OCI-LY3 (cell line): Measurements from ENCODE around the gene XDH.
A peak's percentile ranks its signal among the peaks of the same experiment; 100 is the strongest.

Experiments
- H2AFZ ChIP-seq: fragments of 200-600, 300-600 bp; shearing (Covaris generic); 2 replicates; pipeline ENCODE4 v1.6.0; 2014; ENCODE audit warnings: antibody characterized with exemption, low read depth, low read length
- H3K27ac ChIP-seq: fragments of 200-600, 300-600 bp; sonication (generic); 2 replicates; pipeline ENCODE4 v1.5.1; 2014; ENCODE audit warnings: mild to moderate bottlenecking, low read length, moderate library complexity, mixed read lengths
- H3K27me3 ChIP-seq: fragments of 200-600, 300-600 bp; sonication (generic); 2 replicates; pipeline ENCODE4 v1.6.1; 2014; ENCODE audit warnings: low read depth, low read length, mixed read lengths
- H3K36me3 ChIP-seq: fragments of 200-600, 300-600 bp; sonication (generic); replicated peaks from 2 replicates; pipeline ENCODE3; 2014; ENCODE audit warnings: low read depth, low read length, mixed read lengths
- H3K4me1 ChIP-seq: fragments of 300-600, 200-600 bp; sonication (generic); 2 replicates; pipeline ENCODE4 v1.6.1; 2014; ENCODE audit warnings: low read length, mixed read lengths
- H3K4me2 ChIP-seq: fragments of 200-600, 300-600 bp; sonication (generic); 2 replicates; pipeline ENCODE4 v1.6.1; 2014; ENCODE audit warnings: low read length, mixed read lengths
- H3K4me3 ChIP-seq: fragments of 300-600, 200-600 bp; sonication (generic); 2 replicates; pipeline ENCODE4 v1.5.1; 2014; ENCODE audit warnings: antibody characterized with exemption, mild to moderate bottlenecking, low read length, moderate library complexity
- H3K79me2 ChIP-seq: fragments of 300-600, 200-600 bp; shearing (Covaris generic); 2 replicates; pipeline ENCODE4 v1.6.1; 2014; ENCODE audit warnings: mild to moderate bottlenecking, low read length, mixed read lengths
- H3K9ac ChIP-seq: fragments of 300-600, 200-600 bp; shearing (Covaris generic); 2 replicates; pipeline ENCODE4 v1.6.0; 2014; ENCODE audit warnings: mild to moderate bottlenecking, low read length, moderate library complexity
- H3K9me3 ChIP-seq: fragments of 200-600, 300-600 bp; shearing (Covaris generic); 2 replicates; pipeline ENCODE4 v1.6.1; 2014; ENCODE audit warnings: low read length, mixed read lengths; ENCODE audit not compliant: insufficient read depth
- H4K20me1 ChIP-seq: fragments of 200-600, 300-600 bp; sonication (generic); 2 replicates; pipeline ENCODE4 v1.6.1; 2016; ENCODE audit warnings: low read length, mixed read lengths; ENCODE audit not compliant: insufficient read depth
- EZH2phosphoT487 ChIP-seq: fragments of 200-600 bp; shearing (Covaris generic); IDR thresholded peaks from 2 replicates; pipeline ENCODE4 v1.6.1; 2018; ENCODE audit warnings: antibody characterized with exemption, mixed run types, low read depth
- TF ChIP-seq, protein P1 (sequence below): fragments of 200-600, 300-600 bp; sonication (generic); IDR thresholded peaks from 2 replicates; pipeline ENCODE4 v1.5.1; 2014; ENCODE audit warnings: antibody characterized with exemption, low read length, low read depth

The XDH gene

DNA sequence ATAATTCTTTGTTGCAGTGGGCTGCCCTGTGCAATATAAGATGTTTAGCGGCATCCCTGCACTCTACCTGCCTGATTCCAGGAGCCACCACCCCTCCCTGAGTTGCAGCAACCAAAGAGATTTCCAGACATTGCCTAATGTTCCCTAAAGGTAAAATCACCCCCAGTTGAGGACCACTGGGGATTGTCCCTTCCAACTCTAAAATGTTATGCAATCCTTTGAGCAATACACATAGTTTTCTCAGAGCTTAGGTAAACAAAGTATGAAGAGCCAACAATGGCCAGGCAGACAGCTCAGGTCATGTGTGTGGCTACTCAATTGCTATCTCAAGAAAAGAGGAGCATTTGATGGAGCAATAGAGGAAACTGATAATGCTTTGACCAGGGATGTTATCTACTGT, 87.0 kb downstream of the XDH start:
- no peaks in the 10 kb centered on the region; the same call in 1 of the 2 replicates for H3K27me3 ChIP-seq
- H3K4me2 ChIP-seq: no peak overlapping the region
- H3K9me3 ChIP-seq: no peaks in the 10 kb centered on the region
- no peaks in the 10 kb centered on the region for H4K20me1 ChIP-seq
- TF ChIP-seq, protein P1, sequence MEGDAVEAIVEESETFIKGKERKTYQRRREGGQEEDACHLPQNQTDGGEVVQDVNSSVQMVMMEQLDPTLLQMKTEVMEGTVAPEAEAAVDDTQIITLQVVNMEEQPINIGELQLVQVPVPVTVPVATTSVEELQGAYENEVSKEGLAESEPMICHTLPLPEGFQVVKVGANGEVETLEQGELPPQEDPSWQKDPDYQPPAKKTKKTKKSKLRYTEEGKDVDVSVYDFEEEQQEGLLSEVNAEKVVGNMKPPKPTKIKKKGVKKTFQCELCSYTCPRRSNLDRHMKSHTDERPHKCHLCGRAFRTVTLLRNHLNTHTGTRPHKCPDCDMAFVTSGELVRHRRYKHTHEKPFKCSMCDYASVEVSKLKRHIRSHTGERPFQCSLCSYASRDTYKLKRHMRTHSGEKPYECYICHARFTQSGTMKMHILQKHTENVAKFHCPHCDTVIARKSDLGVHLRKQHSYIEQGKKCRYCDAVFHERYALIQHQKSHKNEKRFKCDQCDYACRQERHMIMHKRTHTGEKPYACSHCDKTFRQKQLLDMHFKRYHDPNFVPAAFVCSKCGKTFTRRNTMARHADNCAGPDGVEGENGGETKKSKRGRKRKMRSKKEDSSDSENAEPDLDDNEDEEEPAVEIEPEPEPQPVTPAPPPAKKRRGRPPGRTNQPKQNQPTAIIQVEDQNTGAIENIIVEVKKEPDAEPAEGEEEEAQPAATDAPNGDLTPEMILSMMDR: no peak
- no peak for TF ChIP-seq EZH2phosphoT487
- H3K4me3 ChIP-seq: no peak overlapping the region
- peaks cover 53% of the 10 kb centered on the region for H3K4me1 ChIP-seq
- no peaks in the 10 kb centered on the region for H3K36me3 ChIP-seq
- H3K9ac ChIP-seq: no peak overlapping the region
- no peak overlapping the region for H2AFZ ChIP-seq
- no peak overlapping the region for H3K27ac ChIP-seq
- no peaks in the 10 kb centered on the region for H3K79me2 ChIP-seq

DNA sequence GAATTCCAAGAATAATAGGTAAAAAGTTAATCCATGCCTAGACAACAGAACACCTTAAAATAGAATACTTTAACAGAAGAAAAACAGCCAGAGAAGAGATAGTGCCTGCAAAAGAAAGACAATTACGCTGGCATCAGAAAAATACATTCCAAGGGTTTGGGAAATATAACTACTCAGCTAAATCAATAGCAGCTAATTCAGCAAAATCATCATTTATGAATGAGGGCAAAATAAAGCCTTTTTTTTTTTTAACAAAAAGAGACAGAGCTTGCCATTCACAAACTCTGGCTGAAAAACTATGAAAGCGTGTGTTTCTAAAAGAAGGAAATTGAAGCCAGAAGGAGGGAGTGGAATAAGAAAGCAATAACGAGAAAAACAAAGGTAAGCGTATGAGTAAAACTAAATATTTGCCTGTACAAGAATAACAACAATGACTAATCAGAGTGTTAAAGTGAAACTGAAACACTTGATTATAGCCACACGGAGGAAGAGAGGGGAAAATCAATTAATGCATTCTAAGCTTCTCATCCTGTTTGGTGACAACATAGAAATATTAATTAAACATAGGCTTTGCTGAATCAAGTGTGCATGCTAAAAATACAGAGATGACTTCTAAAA, 90.4 kb downstream of the XDH start:
- Histone ChIP-seq H3K27me3 (no peaks in the 10 kb centered on the region), H4K20me1 (no peaks in the 10 kb centered on the region), H3K27ac (no peak overlapping the region), H3K4me3 (peak overlapping the region; percentile 47), H2AFZ (no peak overlapping the region), H3K4me1 (peaks cover 47% of the 10 kb centered on the region), H3K9ac (0 out of 2 replicates have a peak overlapping the region, but pooled peaks have one; percentile 1), H3K36me3 (no peaks in the 10 kb centered on the region), H3K4me2 (peak overlapping the region; percentile 71), H3K9me3 (no peaks in the 10 kb centered on the region), H3K79me2 (no peaks in the 10 kb centered on the region)
- TF ChIP-seq, protein P1: no peak
- no peak for TF ChIP-seq EZH2phosphoT487

DNA sequence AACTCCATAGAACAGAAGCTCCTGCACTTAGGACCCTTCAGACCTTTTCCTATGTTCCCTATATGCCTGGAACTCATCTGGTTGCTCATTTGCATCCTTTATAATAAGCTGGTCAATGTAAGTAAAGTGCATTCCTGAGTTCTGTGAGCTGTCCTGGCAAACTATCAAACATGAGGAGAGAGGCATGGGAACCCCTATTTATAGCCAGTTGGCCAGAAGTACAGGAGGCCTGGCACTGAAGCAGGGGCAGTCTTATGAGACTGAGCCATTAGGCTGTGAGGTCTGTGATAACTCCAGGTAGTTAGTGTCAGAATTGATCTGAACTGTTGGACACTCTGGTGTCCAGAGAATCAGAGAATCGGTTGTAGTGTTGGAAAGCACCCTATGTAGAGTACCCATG, 92.2 kb downstream of the XDH start:
- Histone ChIP-seq H3K4me2 (no peak overlapping the region), H3K27ac (no peak overlapping the region), H3K4me1 (peaks cover 53% of the 10 kb centered on the region), H2AFZ (no peak overlapping the region), H3K36me3 (no peaks in the 10 kb centered on the region), H3K27me3 (no peaks in the 10 kb centered on the region), H3K9me3 (no peaks in the 10 kb centered on the region), H3K9ac (no peak overlapping the region), H3K4me3 (no peak overlapping the region), H4K20me1 (no peaks in the 10 kb centered on the region), H3K79me2 (no peaks in the 10 kb centered on the region)
- TF ChIP-seq, protein P1: no peak
- TF ChIP-seq EZH2phosphoT487: no peak

DNA sequence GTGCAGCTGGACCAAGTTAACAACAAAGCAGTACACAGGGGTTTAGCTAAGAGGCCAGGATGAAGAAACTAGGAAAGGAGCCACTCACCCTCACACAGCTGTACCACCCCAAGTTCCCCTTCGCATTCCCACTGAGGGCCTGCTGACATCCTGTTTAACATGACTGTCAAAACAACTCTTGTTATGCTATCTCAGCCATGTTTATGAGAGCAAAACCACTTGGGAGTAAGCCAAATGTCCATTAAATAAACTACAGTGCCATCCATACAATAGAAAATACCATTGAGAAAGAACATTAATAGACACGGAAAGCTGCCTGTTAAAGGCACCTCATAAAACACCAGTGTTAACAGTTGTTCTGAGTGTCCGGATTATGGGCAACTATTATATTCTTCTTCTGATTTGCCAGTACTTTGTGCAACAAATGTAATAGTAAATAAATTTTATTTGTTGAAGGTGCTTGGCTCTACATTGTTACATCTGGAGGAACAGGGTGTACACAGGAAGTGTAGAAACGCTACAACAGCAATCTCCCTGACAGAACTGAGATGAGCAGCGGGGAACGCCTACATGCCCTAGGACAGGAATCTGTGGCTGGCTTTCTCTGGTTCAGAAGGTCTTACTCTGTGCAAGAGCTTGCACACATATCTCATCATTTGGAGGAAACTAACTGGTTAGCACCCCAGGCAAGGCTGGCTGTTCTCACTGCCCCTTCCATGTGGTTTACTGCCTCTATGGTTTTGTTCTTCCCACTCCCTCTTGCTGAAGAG, 95.0 kb downstream of the XDH start:
- Histone ChIP-seq H3K9ac (no peak overlapping the region), H3K4me3 (no peak overlapping the region), H2AFZ (peak overlapping the region; percentile 3; the same call in 1 of the 2 replicates)

More for the DNA sequence above, 95.0 kb downstream of the XDH start:
- Histone ChIP-seq H3K4me2 (peak overlapping the region; percentile 66), H4K20me1 (no peaks in the 10 kb centered on the region), H3K27me3 (no peaks in the 10 kb centered on the region), H3K9me3 (no peaks in the 10 kb centered on the region), H3K27ac (no peak overlapping the region), H3K36me3 (no peaks in the 10 kb centered on the region), H3K79me2 (no peaks in the 10 kb centered on the region), H3K4me1 (peaks cover 44% of the 10 kb centered on the region)
- TF ChIP-seq, protein P1: no peak
- no peak for TF ChIP-seq EZH2phosphoT487
